K562 (cell line): ENCODE measurements around the gene TTLL10. TPM values are rescaled to one million over a fixed set of nuclear protein-coding genes. Genes with fewer than 3 reads are reported as not detected.

ENCODE experiments used
- ATAC-seq: fragments of 200-7000 bp; cut with Tn5 transposase; 3 replicates; pipeline ENCODE4 v1.9.1; 2020; ENCODE audit warnings: moderate library complexity
- BruUV-seq: library from RNA; stranded (reverse); fragments of 400-500 nt; replicated peaks from 2 replicates; lab custom pipeline; 2021; lab: Mats Ljungman, UMichigan
- CTCF ChIA-PET: fragments of 300-600 bp; formaldehyde crosslinking; extraction: SDS; loops from one replicate; lab custom pipeline; 2021; ENCODE audit warnings: low intra/inter-chr PET ratio; lab: Yijun Ruan, JAX
- POLR2A ChIA-PET: fragments of 300-600, 350-650 bp; sonication (Branson Sonifier 250); formaldehyde crosslinking; extraction: SDS; loops from one replicate; lab custom pipeline; 2021; ENCODE audit warnings: antibody characterized with exemption, inconsistent platforms; lab: Yijun Ruan, JAX
- DNase-seq, 4 experiments: peaks; one replicate each; pipeline versions ENCODE4 v3.0.0 to v3.0.0-alpha.2; 2011 to 2018; ENCODE audit warnings: low spot score in 3 of 4, mixed read lengths in 3 of 4; ENCODE audit errors: extremely low read depth in 1 of 4
- FAIRE-seq: peaks from 2 replicates; lab custom pipeline; 2011; peaks lifted over from hg19 to GRCh38; lab: Jason Lieb, UNC
- H2AFZ ChIP-seq: 2 replicates; pipeline ENCODE4 v1.6.0; 2011; ENCODE audit warnings: low read depth, low read length, control low read depth, inconsistent platforms
- H3K27ac ChIP-seq: fragments of 200-600 bp; 3 replicates; pipeline ENCODE4 v1.8.0; 2011; ENCODE audit warnings: low read depth, mild to moderate bottlenecking, control low read depth, inconsistent platforms, low read length, moderate library complexity, mixed read lengths; ENCODE audit errors: extremely low read depth
- H3K27me3 ChIP-seq, 2 experiments: fragments of 300-600 bp in 1 of 2; 2 replicates in 1 of 2; 3 replicates in 1 of 2; pipeline versions ENCODE4 v1.6.0 to v1.8.0; 2011; ENCODE audit warnings: inconsistent platforms in 2 of 2, low read length in 2 of 2, mild to moderate bottlenecking in 1 of 2, mixed read lengths in 1 of 2, moderate library complexity in 1 of 2; ENCODE audit not compliant: control insufficient read depth in 2 of 2, insufficient read depth in 2 of 2
- H3K36me3 ChIP-seq: fragments of 300-600 bp; 3 replicates; pipeline ENCODE4 v1.8.0; 2011; ENCODE audit warnings: mild to moderate bottlenecking, low read length, inconsistent platforms; ENCODE audit not compliant: control insufficient read depth, insufficient read depth
- H3K4me1 ChIP-seq, 2 experiments: fragments of 200-600 bp in 1 of 2; replicated peaks in 1 of 2; 2 replicates in 1 of 2; 3 replicates in 1 of 2; pipeline versions ENCODE4 v1.5.1 to v1.8.0; 2011; ENCODE audit warnings: inconsistent platforms in 2 of 2, low read length in 2 of 2, mild to moderate bottlenecking in 1 of 2, mixed read lengths in 1 of 2, moderate library complexity in 1 of 2; ENCODE audit not compliant: control insufficient read depth in 2 of 2, insufficient read depth in 2 of 2
- H3K4me2 ChIP-seq: 2 replicates; pipeline ENCODE4 v1.6.1; 2011; ENCODE audit warnings: low read length, control low read depth, inconsistent platforms, mixed read lengths; ENCODE audit not compliant: insufficient read depth
- H3K4me3 ChIP-seq: fragments of 200-600 bp; sonication (generic), shearing (Covaris generic); 2 replicates; pipeline ENCODE4 v1.5.1; 2016; ENCODE audit warnings: control low read depth, inconsistent platforms
- H3K79me2 ChIP-seq: fragments of 200-600 bp; 3 replicates; pipeline ENCODE4 v1.8.0; 2011; ENCODE audit warnings: low read length, inconsistent platforms; ENCODE audit not compliant: control insufficient read depth, insufficient read depth
- H3K9ac ChIP-seq, 2 experiments: 2 replicates each; pipeline versions ENCODE4 v1.6.0 to v1.6.1; 2011; ENCODE audit warnings: low read depth in 2 of 2, low read length in 2 of 2, control low read depth in 1 of 2, inconsistent platforms in 1 of 2, mild to moderate bottlenecking in 1 of 2, mixed read lengths in 1 of 2; ENCODE audit not compliant: insufficient read depth in 1 of 2
- H3K9me1 ChIP-seq: one replicate; pipeline ENCODE4 v1.6.0; 2011; ENCODE audit warnings: inconsistent platforms, mild to moderate bottlenecking, low read length, moderate library complexity; ENCODE audit not compliant: control insufficient read depth, insufficient read depth
- H3K9me3 ChIP-seq: replicated peaks from 2 replicates; pipeline ENCODE4 v1.5.1; 2011; ENCODE audit warnings: low read depth, low read length, inconsistent platforms; ENCODE audit not compliant: control insufficient read depth, insufficient read depth
- H4K20me1 ChIP-seq: replicated peaks from 2 replicates; pipeline ENCODE4 v1.6.1; 2011; ENCODE audit warnings: low read length, inconsistent platforms, mixed read lengths; ENCODE audit not compliant: control insufficient read depth, insufficient read depth
- FIP1L1 ChIP-seq: fragments of 200-400 bp; formaldehyde crosslinking; IDR thresholded peaks from 2 replicates; pipeline ENCODE4 v1.6.1; 2018; ENCODE audit warnings: mild to moderate bottlenecking, low read depth, low read length; ENCODE audit not compliant: poor library complexity, severe bottlenecking
- FOXA3 ChIP-seq, 2 experiments: fragments of 450-650 bp in 1 of 2; sonication (generic) in 1 of 2; formaldehyde crosslinking; IDR thresholded peaks in 1 of 2; conservative IDR thresholded peaks in 1 of 2; 2 replicates each; pipeline versions ENCODE4 v1.4.0 to v1.8.0; 2020 to 2022; ENCODE audit warnings: mild to moderate bottlenecking in 2 of 2, missing genetic modification reagents in 1 of 2
- HMG20A ChIP-seq: fragments of 450-650 bp; formaldehyde crosslinking; conservative IDR thresholded peaks from 2 replicates; pipeline ENCODE4 v1.4.0; 2020; ENCODE audit warnings: mild to moderate bottlenecking, mixed read lengths
- MAFK ChIP-seq: IDR thresholded peaks from 2 replicates; pipeline ENCODE4 v1.6.1; 2011; ENCODE audit warnings: low read length, improper control_type of control experiment
- MCM7 ChIP-seq, 2 experiments: fragments of 450-650 bp; IDR thresholded peaks; 2 replicates each; pipeline ENCODE4 v1.6.1; 2016 to 2018
- NR2F6 ChIP-seq: fragments of 450-650 bp; formaldehyde crosslinking; IDR thresholded peaks from 2 replicates; pipeline ENCODE4 v1.4.0; 2020; ENCODE audit warnings: mild to moderate bottlenecking
- PHF8 ChIP-seq: fragments of 200-600 bp; sonication (generic); IDR thresholded peaks from 2 replicates; pipeline ENCODE4 v1.6.1; 2012; ENCODE audit warnings: mixed run types, mild to moderate bottlenecking, inconsistent platforms, low read length, moderate library complexity, borderline replicate concordance
- POLR2G ChIP-seq: fragments of 200-400 bp; formaldehyde crosslinking; IDR thresholded peaks from 2 replicates; pipeline ENCODE4 v1.6.1; 2017; ENCODE audit warnings: low read depth, mild to moderate bottlenecking, antibody characterized with exemption, low read length, moderate library complexity
- RBFOX2 ChIP-seq: fragments of 200-400 bp; formaldehyde crosslinking; IDR thresholded peaks from 2 replicates; pipeline ENCODE4 v1.6.1; 2017; ENCODE audit warnings: low read depth, mild to moderate bottlenecking, low read length, moderate library complexity
- THRAP3 ChIP-seq: fragments of 450-650 bp; IDR thresholded peaks from 2 replicates; pipeline ENCODE4 v1.6.1; 2016; ENCODE audit warnings: mild to moderate bottlenecking, inconsistent platforms, borderline replicate concordance
- ZNF143 ChIP-seq: sonication (generic); formaldehyde crosslinking; IDR thresholded peaks from 2 replicates; pipeline ENCODE4 v1.9.0; 2022; ENCODE audit warnings: mild to moderate bottlenecking, missing genetic modification reagents
- ZNF197 ChIP-seq: fragments of 200-800 bp; sonication (Bioruptor generic); IDR thresholded peaks from 2 replicates; pipeline ENCODE4 v1.6.1; 2016; ENCODE audit warnings: low read depth, missing genetic modification characterization, missing compliant biosample characterization
- WGBS: fragments of 100-300 bp; shearing (Covaris generic); methylation state at CpG from one replicate; pipeline ENCODE4 v1.1.6; 2016; ENCODE audit warnings: low coverage, mixed read lengths; ENCODE audit not compliant: insufficient coverage; ENCODE audit errors: missing lambda C conversion rate; 5-methylcytosine and 5-hydroxymethylcytosine counted together
- in situ Hi-C: fragments of 300-500 bp; cut with MboI; formaldehyde crosslinking; loops from 4 replicates; pipeline ENCODE4 v1.15.0; 2018; ENCODE audit warnings: inconsistent platforms, mixed read lengths
- intact Hi-C: fragments of 100-400 bp; cut with micrococcal nuclease; formaldehyde crosslinking; loops from 2 replicates; pipeline ENCODE4 v1.14.2; 2022
- polyA plus RNA-seq, 8 experiments: library from polyadenylated mRNA; depleted of rRNA in 4 of 8; stranded (reverse) in 5 of 8; unstranded in 3 of 8; fragments of >200 nt; fragmentation: Nextera tagmentation in 2 of 8; fragmentation: Illumina TruSeq in 1 of 8; extraction: Ambion mirVana in 2 of 8; extraction: Trizol in 1 of 8; gene quantifications; 2 replicates each; pipeline versions ENCODE4 v1.2.1 to v1.2.3, GENCODE V29; 2011 to 2014; ENCODE audit warnings: inconsistent platforms in 1 of 8, missing spikeins in 1 of 8
- total RNA-seq, 7 experiments: library from RNA; depleted of rRNA in 6 of 7; stranded (reverse); fragments of >200 nt in 6 of 7; fragmentation: Illumina TruSeq in 2 of 7; extraction: Trizol in 2 of 7; gene quantifications; 2 replicates each; pipeline versions ENCODE4 v1.2.1 to v1.2.3, GENCODE V29; 2011 to 2021; ENCODE audit warnings: low replicate concordance in 1 of 7
- TF ChIP-seq, protein P1 (sequence below): sonication (generic); formaldehyde crosslinking; IDR thresholded peaks from 2 replicates; pipeline ENCODE4 v1.8.1; 2023; ENCODE audit warnings: mild to moderate bottlenecking, missing genetic modification reagents
- TF ChIP-seq, protein P2 (sequence below): fragments of 450-650 bp; conservative IDR thresholded peaks from 2 replicates; pipeline ENCODE4 v1.6.1; 2016; ENCODE audit warnings: missing genetic modification characterization, low read depth, mild to moderate bottlenecking, control low read depth, missing compliant biosample characterization
- TF ChIP-seq, protein P3 (sequence below): IDR thresholded peaks from 2 replicates; pipeline ENCODE4 v1.6.1; 2012; ENCODE audit warnings: low read depth, low read length, improper control_type of control experiment, borderline replicate concordance
- TF ChIP-seq, protein P4 (sequence below): sonication (generic); formaldehyde crosslinking; IDR thresholded peaks from 2 replicates; pipeline ENCODE4 v1.9.0; 2022; ENCODE audit warnings: mild to moderate bottlenecking, missing genetic modification reagents

TTLL10 gene
- total and polyA plus RNA-seq, 9 of the 15 experiments (the other 6 are each of a cell fraction or from before 2014, with no cell fraction given), result not detected

DNA sequence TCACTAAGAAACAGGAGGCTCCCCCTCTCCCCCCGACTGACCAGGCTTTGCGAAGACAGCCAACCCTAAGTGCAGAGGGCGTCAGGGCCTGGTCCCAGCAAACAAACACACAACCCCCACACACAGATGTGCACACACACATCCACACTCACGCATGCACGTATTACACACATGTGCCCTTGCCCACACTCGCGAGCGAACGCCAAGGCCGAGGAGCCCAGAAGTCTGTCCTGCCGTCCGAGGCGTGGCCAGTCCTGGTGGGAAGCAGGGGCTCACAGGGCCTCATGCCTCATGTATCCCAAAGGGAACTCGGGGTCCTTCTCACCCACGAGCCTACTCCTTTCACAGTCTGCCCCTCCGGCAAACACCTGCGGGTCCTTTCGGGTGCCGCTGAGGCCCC is 56.1 kb downstream of the TTLL10 start:
- in situ Hi-C loops, result no loop called here

More for the DNA sequence above, 56.1 kb downstream of the TTLL10 start:
- 92% methylated on average over 19 of the region's 19 CpGs for WGBS
- TF ChIP-seq, protein P1, sequence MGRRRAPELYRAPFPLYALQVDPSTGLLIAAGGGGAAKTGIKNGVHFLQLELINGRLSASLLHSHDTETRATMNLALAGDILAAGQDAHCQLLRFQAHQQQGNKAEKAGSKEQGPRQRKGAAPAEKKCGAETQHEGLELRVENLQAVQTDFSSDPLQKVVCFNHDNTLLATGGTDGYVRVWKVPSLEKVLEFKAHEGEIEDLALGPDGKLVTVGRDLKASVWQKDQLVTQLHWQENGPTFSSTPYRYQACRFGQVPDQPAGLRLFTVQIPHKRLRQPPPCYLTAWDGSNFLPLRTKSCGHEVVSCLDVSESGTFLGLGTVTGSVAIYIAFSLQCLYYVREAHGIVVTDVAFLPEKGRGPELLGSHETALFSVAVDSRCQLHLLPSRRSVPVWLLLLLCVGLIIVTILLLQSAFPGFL (CRISPR knock-in tag), result no peak
- TF ChIP-seq, protein P2, sequence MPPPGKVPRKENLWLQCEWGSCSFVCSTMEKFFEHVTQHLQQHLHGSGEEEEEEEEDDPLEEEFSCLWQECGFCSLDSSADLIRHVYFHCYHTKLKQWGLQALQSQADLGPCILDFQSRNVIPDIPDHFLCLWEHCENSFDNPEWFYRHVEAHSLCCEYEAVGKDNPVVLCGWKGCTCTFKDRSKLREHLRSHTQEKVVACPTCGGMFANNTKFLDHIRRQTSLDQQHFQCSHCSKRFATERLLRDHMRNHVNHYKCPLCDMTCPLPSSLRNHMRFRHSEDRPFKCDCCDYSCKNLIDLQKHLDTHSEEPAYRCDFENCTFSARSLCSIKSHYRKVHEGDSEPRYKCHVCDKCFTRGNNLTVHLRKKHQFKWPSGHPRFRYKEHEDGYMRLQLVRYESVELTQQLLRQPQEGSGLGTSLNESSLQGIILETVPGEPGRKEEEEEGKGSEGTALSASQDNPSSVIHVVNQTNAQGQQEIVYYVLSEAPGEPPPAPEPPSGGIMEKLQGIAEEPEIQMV (tag), result no peak
- no peak for TF ChIP-seq MCM7 (IDR thresholded peaks at IDR 0.05)
- TF ChIP-seq THRAP3, result no peak
- no peak for TF ChIP-seq FIP1L1
- TF ChIP-seq, protein P3, sequence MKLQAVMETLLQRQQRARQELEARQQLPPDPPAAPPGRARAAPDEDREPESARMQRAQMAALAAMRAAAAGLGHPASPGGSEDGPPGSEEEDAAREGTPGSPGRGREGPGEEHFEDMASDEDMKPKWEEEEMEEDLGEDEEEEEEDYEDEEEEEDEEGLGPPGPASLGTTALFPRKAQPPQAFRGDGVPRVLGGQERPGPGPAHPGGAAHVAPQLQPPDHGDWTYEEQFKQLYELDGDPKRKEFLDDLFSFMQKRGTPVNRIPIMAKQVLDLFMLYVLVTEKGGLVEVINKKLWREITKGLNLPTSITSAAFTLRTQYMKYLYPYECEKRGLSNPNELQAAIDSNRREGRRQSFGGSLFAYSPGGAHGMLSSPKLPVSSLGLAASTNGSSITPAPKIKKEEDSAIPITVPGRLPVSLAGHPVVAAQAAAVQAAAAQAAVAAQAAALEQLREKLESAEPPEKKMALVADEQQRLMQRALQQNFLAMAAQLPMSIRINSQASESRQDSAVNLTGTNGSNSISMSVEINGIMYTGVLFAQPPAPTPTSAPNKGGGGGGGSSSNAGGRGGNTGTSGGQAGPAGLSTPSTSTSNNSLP, result no peak
- TF ChIP-seq ZNF197 (CRISPR knock-in tag), result no peak
- TF ChIP-seq HMG20A (CRISPR knock-in tag), result no peak
- TF ChIP-seq PHF8, result no peak
- peak; percentile 66 for TF ChIP-seq RBFOX2
- 0 out of 4 replicates have a peak, but pooled peaks of 1 of the 2 experiments have one; percentile 26 for TF ChIP-seq FOXA3 (CRISPR knock-in tag; conservative IDR thresholded peaks at IDR 0.05 in 1 of 2, IDR thresholded peaks at IDR 0.05 in 1 of 2)
- no peak for TF ChIP-seq NR2F6
- peak; percentile 51; the same call in 1 of the 2 replicates for TF ChIP-seq POLR2G
- TF ChIP-seq ZNF143, result peak; percentile 14; the same call in 1 of the 2 replicates
- TF ChIP-seq, protein P4, sequence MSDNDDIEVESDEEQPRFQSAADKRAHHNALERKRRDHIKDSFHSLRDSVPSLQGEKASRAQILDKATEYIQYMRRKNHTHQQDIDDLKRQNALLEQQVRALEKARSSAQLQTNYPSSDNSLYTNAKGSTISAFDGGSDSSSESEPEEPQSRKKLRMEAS, result peak; percentile 52; the same call in 1 of the 2 replicates
- no peak for TF ChIP-seq MAFK
- ATAC-seq (no peak), FAIRE-seq (no peak), DNase-seq (no peak)
- ChIA-PET POLR2A (interaction anchor here (0.6 to 2.2 kb wide), 7 partner anchors 8 to 787 kb away, joined by 3 to 12 read pairs (median 3); no protein-coding TSS in a partner anchor), CTCF (no interaction called here)
- Histone ChIP-seq H3K4me1 (peaks cover 6 to 82% of the 10 kb centered on the region in 2 experiments; a peak in 4 of 5 replicates), H3K36me3 (peaks cover 68% of the 10 kb centered on the region; the same call in 2 of the 3 replicates), H3K79me2 (peaks cover 94% of the 10 kb centered on the region), H3K27me3 (no peaks in the 10 kb centered on the region), H3K4me3 (no peak overlapping the region), H4K20me1 (peaks cover 6% of the 10 kb centered on the region; the same call in 1 of the 2 replicates), H3K9me1 (no peaks in the 10 kb centered on the region), H3K9me3 (peaks cover 9% of the 10 kb centered on the region), H2AFZ (no peak overlapping the region), H3K27ac (no peak overlapping the region; the same call in 2 of the 3 replicates), H3K4me2 (no peak overlapping the region), H3K9ac (peak overlapping the region in 1 of 2 experiments; percentile 99; a peak in 2 of 4 replicates)
- no TSS peak for BruUV-seq
- intact Hi-C loops, result loop anchor here (5.0 kb wide), 1 partner anchor 107 kb away; no protein-coding TSS in a partner anchor
